Smooth muscle cell (in vitro differentiated cells): ENCODE results near the gene EPN3. TPM values are rescaled to one million over a fixed set of nuclear protein-coding genes. Genes with fewer than 3 reads are reported as not detected.
A peak's percentile ranks its signal among the peaks of the same experiment; 100 is the strongest.

Experiments
- DNase-seq: peaks from one replicate; lab custom pipeline; 2025; ENCODE audit not compliant: unreplicated experiment; lab: John Stamatoyannopoulos, UW
- H2AFZ ChIP-seq: fragments of 200-600 bp; sonication (generic); 2 replicates; pipeline ENCODE4 v1.6.0; 2016; ENCODE audit warnings: antibody characterized with exemption, low read depth, mild to moderate bottlenecking
- H3F3A ChIP-seq: fragments of 200-600 bp; sonication (generic); 2 replicates; pipeline ENCODE4 v1.6.0; 2017; ENCODE audit warnings: antibody characterized with exemption, low read depth
- H3K27ac ChIP-seq: fragments of 200-600 bp; sonication (generic); 2 replicates; pipeline ENCODE4 v1.5.1; 2016; ENCODE audit warnings: low read depth, mild to moderate bottlenecking
- H3K27me3 ChIP-seq: fragments of 200-600 bp; sonication (generic); 2 replicates; pipeline ENCODE4 v1.6.1; 2016; ENCODE audit warnings: low read depth, mild to moderate bottlenecking
- H3K36me3 ChIP-seq: fragments of 200-600 bp; sonication (generic); 2 replicates; pipeline ENCODE4 v1.5.1; 2016; ENCODE audit warnings: low read depth
- H3K4me1 ChIP-seq: fragments of 200-600 bp; sonication (generic); 2 replicates; pipeline ENCODE4 v1.5.1; 2016; ENCODE audit warnings: low read depth
- H3K4me2 ChIP-seq: fragments of 200-600 bp; sonication (generic); 2 replicates; pipeline ENCODE4 v1.6.0; 2016; ENCODE audit warnings: mild to moderate bottlenecking
- H3K4me3 ChIP-seq: fragments of 200-600 bp; sonication (generic); 2 replicates; pipeline ENCODE4 v1.5.1; 2016; ENCODE audit warnings: mild to moderate bottlenecking
- H3K79me2 ChIP-seq: fragments of 200-600 bp; sonication (generic); 2 replicates; pipeline ENCODE4 v1.6.0; 2016; ENCODE audit warnings: low read depth, mild to moderate bottlenecking
- H3K9ac ChIP-seq: fragments of 200-600 bp; sonication (generic); 2 replicates; pipeline ENCODE4 v1.6.0; 2016; ENCODE audit warnings: low read depth
- H3K9me3 ChIP-seq: fragments of 200-600 bp; sonication (generic); replicated peaks from 2 replicates; pipeline ENCODE4 v1.5.1; 2016; ENCODE audit warnings: low read depth
- H4K20me1 ChIP-seq: fragments of 200-600 bp; sonication (generic); 2 replicates; pipeline ENCODE4 v1.6.0; 2016; ENCODE audit warnings: low read depth
- CTCF ChIP-seq: fragments of 200-600 bp; sonication (generic); IDR thresholded peaks from 2 replicates; pipeline ENCODE4 v1.5.1; 2017; ENCODE audit warnings: borderline replicate concordance, mild to moderate bottlenecking, antibody characterized with exemption; ENCODE audit not compliant: insufficient read depth, poor library complexity, severe bottlenecking
- WGBS: methylation state at CpG from one replicate; pipeline ENCODE4 v1.1.7; 2016; ENCODE audit warnings: low lambda C conversion rate; 5-methylcytosine and 5-hydroxymethylcytosine counted together
- polyA plus RNA-seq: library from polyadenylated mRNA; unstranded; fragments of >200 nt; fragmentation: Nextera tagmentation; extraction: Ambion mirVana; gene quantifications from 2 replicates; pipeline ENCODE4 v1.2.1, GENCODE V29; 2016
- total RNA-seq: library from RNA; depleted of rRNA; stranded (reverse); fragments of >200 nt; gene quantifications from 2 replicates; pipeline ENCODE4 v1.2.3, GENCODE V29; 2014

Gene EPN3
- total and polyA plus RNA-seq, 2 experiments from 2014 or later, result 3.9 to 5.1 TPM

- Histone ChIP-seq H3K4me3 (peak overlapping the region; percentile 53), H3F3A (peaks cover 3% of the 10 kb centered on the region), H3K79me2 (no peaks in the 10 kb centered on the region), H3K9me3 (no peaks in the 10 kb centered on the region), H3K9ac (peak overlapping the region; percentile 39), H3K27me3 (peaks cover 49% of the 10 kb centered on the region), H3K27ac (no peak overlapping the region), H3K36me3 (no peaks in the 10 kb centered on the region), H2AFZ (peak overlapping the region; percentile 66), H3K4me2 (peak overlapping the region; percentile 87), H4K20me1 (no peaks in the 10 kb centered on the region), H3K4me1 (peaks cover 41% of the 10 kb centered on the region)
- 2% methylated on average over 40 of the region's 88 CpGs for WGBS
- TF ChIP-seq CTCF, result no peak
- no peak for DNase-seq
Measured at GRCh38 chr17:50560931-50561745, 28.6 kb downstream of the EPN3 start.

- H4K20me1 ChIP-seq, result no peaks in the 10 kb centered on the region
- peak overlapping the region; percentile 87 for H3K4me2 ChIP-seq
- peaks cover 55% of the 10 kb centered on the region for H3K27me3 ChIP-seq
- no peaks in the 10 kb centered on the region for H3K79me2 ChIP-seq
- no peak overlapping the region for H2AFZ ChIP-seq
- peaks cover 3% of the 10 kb centered on the region for H3F3A ChIP-seq
- H3K36me3 ChIP-seq, result no peaks in the 10 kb centered on the region
- 0% methylated on average over 15 of the region's 27 CpGs for WGBS
- H3K4me1 ChIP-seq, result peaks cover 41% of the 10 kb centered on the region
- peak overlapping the region; percentile 53 for H3K4me3 ChIP-seq
- H3K27ac ChIP-seq, result no peak overlapping the region
- DNase-seq, result no peak
- no peak for TF ChIP-seq CTCF
- H3K9me3 ChIP-seq, result no peaks in the 10 kb centered on the region
- H3K9ac ChIP-seq, result no peak overlapping the region
Measured at GRCh38 chr17:50561746-50562141, 29.2 kb downstream of the EPN3 start.

GRCh38 chr17:50562242-50563091 is 29.9 kb downstream of the EPN3 start:
- H4K20me1 ChIP-seq, result no peaks in the 10 kb centered on the region
- no peak overlapping the region for H3K9ac ChIP-seq
- no peak for DNase-seq
- H3K4me3 ChIP-seq, result peak overlapping the region; percentile 53
- no peak for TF ChIP-seq CTCF
- no peak overlapping the region for H3K27ac ChIP-seq
- peak overlapping the region; percentile 87 for H3K4me2 ChIP-seq
- WGBS, result 14% methylated on average over 22 of the region's 22 CpGs
- no peaks in the 10 kb centered on the region for H3K36me3 ChIP-seq
- peaks cover 3% of the 10 kb centered on the region for H3F3A ChIP-seq
- peaks cover 56% of the 10 kb centered on the region for H3K27me3 ChIP-seq
- H3K4me1 ChIP-seq, result peaks cover 41% of the 10 kb centered on the region
- H3K79me2 ChIP-seq, result no peaks in the 10 kb centered on the region
- H3K9me3 ChIP-seq, result no peaks in the 10 kb centered on the region
- no peak overlapping the region for H2AFZ ChIP-seq
